ENCODE measurements around the gene EFNA1.
"Not testable (repeated sequence)": the region's sequence is repeated elsewhere in the genome, so short reads cannot be mapped to it uniquely, and the experiment has no call there.

The EFNA1 gene

GRCh38 chr1:155160128-155160527 is 32.5 kb downstream of the EFNA1 start:
- no peak for DNase-seq

- DNase-seq = not testable (repeated sequence)
Measured at GRCh38 chr1:155162631-155163030, 35.0 kb downstream of the EFNA1 start.

DNA sequence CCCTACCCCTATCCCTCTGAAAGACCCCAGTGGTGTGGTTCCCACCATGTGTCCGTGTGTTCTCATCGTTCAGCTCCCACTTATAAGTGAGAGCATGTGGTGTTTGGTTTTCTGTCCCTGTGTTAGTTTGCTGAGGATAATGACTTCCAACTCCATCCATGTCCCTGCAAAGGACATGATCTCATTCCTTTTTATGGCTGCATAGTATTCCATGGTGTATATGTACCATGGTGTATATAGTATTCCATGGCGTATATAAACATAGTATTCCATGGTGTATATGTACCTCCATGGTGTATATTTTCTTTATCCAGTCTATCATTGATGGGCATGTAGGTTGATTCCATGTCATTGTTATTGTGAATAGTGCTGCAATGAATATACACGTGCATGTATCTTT is 36.1 kb downstream of the EFNA1 start:
- not testable (repeated sequence) for DNase-seq

DNA sequence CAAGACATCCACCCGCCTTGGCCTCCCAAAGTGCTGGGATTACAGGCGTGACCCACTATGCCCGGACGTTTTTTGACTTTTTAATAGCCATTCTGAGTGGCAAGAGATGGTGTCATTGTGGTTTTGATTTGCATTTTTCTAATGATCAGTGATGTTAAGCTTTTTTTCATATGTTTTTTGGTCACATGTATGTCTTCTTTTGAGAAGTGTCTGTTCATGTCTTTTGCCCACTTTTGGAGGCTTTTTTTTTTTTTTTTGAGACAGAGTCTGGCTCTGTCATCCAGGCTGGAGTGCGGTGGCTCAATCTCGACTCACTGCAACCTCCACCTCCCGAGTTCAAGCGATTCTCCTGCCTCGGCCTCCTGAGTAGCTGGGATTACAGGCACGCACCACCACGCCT is 36.9 kb downstream of the EFNA1 start:
- DNase-seq = not testable (repeated sequence)

DNA sequence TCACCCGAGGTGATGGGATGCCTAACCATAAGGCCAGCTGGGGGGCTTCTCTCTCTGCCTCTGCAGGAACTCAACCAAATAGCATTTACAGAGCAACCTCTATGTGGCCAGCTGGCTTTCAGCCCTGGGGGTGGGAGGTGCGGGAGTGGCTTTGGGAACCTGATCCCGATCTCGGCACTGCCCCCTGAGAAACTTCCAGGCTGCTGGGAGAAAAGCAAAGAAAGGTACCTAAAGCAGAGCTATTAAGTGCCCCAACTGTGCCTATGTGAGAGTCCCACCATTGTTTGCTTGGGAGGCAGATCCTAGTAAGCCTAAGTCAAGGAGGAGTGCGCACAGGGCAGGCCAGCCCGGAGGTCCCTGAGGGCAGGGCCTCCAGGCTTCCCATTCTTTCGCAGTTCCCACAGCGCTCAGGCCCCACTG is 38.4 kb downstream of the EFNA1 start:
- no peak for DNase-seq

- DNase-seq = no peak
Measured at GRCh38 chr1:155166471-155167165, 38.9 kb downstream of the EFNA1 start.

- DNase-seq = peak; percentile 66
Measured at GRCh38 chr1:155167166-155168104, 39.8 kb downstream of the EFNA1 start.

GRCh38 chr1:155168105-155168445 is 40.4 kb downstream of the EFNA1 start:
- not testable (repeated sequence) for DNase-seq

GRCh38 chr1:155168456-155169210 is 41.0 kb downstream of the EFNA1 start:
- DNase-seq = no peak

DNA sequence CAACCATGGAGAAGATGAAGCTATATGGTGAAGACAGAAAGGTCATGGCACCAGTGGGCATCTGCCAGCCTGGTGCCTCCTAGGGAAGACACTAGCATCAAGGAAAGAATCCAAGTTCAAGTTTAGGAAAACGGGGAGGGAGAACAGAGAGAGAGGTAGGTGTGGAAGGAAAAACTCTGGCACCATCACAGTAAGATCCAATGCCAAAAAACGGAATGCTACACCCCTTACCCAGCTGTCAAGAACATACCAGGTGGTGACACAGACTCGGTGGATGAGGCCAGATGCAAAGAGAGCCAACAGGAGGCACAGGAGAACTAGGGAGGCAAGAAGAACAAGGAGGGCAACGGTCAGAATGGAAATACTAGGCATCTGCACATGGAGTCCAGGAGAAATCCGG is 41.9 kb downstream of the EFNA1 start:
- no peak for DNase-seq

DNA sequence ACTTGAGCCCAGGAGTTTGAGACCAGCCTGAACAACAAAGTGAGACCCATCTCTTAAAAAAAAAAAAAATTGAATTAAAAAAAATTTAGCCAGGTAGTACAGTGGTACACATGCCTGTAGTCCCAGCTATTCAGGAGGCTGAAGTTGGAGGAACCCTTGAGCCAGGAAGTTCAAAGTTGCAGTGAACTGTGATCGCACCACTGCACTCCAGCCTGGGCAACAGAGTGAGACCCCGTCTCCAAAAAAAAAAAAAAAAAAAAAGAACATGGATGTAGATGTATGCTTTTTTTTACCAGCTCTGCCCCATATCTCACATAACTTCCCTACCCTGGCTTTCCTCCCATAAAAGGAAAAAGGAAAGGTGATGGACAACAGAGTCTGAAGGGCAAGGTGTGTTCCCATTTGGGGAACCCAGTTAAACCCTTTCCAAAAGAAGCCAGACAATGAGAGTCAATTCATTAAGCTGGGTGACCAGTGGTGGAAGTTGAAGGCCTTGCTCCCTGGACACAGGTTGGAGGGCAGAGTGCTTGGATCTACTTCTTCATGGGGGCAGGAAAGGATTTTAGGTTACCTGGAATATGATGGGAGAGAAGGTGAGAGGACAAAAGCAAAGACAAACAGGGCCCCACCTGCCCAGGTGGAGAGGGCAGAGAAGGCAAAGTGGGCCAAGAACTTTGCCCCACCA is 42.6 kb downstream of the EFNA1 start:
- no peak for DNase-seq

GRCh38 chr1:155170806-155171205 is 43.1 kb downstream of the EFNA1 start:
- DNase-seq = no peak

- DNase-seq = no peak
Measured at GRCh38 chr1:155171836-155172731, 44.4 kb downstream of the EFNA1 start.

- DNase-seq = peak; percentile 90
Measured at GRCh38 chr1:155172732-155173477, 45.2 kb downstream of the EFNA1 start, which contains the start of gene KRTCAP2. KRTCAP2 (minus strand) TSS chr1:155173304; CDS start chr1:155173224, 80 bp downstream.

DNA sequence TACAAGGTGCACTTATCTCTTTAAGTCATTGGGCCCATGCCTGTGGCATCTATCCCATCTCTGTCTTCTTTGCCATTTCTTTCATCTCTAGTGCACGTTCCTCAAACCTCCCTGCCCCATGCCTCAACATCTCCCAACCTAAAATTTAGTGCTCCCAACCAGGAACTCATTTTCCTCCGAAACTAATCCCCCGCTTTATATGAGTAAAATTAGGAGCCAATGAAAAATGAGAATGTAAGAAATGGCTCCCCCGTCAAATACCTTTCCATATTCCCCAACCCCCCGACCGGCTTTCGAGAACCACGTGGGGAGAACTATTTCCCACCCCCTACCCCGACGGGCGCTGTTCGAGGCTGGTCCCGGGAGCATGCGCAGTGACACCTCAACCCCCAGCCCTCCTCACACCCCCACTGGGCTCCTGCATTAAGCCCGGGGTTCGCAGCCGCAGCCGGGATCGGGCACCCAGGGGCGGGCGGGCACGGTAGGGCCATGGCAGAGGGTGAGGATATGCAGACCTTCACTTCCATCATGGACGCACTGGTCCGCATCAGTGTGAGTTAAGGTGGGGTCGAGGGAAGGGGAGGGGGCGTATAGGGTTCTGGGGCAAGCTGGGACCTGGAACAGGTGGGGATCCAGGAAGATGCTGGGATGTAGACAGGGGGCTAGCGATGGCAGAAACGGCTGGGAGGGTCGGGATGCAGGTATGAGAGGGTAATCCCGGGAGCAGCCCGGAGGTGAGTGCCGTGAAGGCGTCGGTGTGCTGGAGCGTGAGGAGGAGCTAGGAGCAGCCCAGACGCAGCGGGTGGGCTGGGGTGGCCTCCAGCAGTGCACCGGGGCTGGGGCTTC is 46.0 kb downstream of the EFNA1 start, which contains the start of gene TRIM46:
Gene TRIM46 (plus strand): TSS at position 372 of the 846 bp plus-strand sequence. CDS start 118 bp downstream, at position 490.
- no peak for DNase-seq

DNA sequence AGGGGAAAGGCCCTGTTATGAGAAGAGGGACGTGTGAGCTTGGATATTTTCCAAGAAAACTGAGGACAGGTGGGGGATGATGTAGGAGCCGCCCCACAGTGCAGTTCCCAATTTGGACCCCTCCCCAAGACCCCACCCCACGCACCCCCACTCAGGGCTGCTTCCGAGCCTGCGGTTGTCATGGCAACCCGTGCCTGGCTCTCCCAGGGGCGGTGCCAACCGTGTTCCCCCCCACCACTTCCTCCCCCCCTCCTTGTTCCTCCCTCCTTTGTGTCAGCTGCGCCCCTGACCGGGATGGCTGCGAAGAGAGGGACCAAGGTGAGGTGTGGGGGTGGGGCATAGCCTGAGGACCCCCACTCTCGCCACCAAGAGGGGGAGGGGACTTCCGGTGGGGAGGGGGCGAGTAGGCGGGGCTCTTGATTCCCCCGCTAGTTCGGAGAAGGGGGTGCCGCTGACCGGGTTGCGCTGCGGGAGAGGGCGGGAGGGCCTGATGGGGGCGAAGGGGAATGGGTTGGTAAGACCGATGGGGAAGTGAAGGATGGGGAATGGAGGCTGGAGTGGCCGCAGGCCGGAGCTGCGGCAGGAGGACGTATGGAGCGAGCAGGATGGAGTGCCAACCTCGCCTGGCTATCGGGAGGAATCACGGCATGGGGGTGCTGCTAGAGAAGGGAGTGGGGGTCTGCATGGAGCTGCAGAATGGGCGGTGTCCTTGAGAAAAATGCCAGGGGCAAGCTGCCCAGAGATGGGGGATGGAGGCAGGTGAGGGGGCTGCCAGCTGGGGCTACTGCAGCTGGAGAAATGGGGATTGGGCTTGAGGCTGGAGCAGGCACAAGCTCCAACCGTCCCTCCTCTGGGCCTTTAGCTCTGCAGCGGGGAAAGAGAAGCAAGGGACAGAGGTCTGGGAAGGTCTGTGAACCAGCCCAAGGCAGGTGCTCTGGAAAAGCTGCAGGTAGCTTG is 46.9 kb downstream of the EFNA1 start:
- DNase-seq = no peak

DNA sequence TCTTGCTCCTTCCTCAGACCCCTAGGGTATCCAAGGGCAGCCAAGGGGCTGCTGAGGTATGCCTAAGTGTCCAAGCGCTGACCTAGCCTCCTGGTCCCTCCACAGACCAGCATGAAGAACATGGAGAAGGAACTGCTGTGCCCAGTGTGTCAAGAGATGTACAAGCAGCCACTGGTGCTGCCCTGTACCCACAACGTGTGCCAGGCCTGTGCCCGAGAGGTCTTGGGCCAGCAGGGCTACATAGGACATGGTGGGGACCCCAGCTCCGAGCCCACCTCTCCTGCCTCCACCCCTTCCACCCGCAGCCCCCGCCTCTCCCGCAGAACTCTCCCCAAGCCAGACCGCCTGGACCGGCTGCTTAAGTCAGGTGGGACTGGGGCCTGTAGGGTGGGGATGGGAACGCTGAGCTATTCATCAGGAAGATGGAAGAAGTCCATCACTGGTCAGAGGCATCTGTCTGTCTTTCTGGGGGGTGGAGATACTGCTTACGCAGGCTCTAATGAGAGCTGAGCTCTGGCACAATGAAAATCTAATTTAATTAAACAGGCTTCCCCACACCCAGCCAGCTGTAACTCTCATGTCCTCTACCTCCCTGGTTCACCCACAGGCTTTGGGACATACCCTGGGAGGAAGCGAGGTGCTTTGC is 47.7 kb downstream of the EFNA1 start:
- DNase-seq = no peak

- DNase-seq = no peak
Measured at GRCh38 chr1:155175927-155176371, 48.3 kb downstream of the EFNA1 start.

Data from NCI-H226 (cell line).